Measurements from ENCODE around the gene KIRREL3.

DNA sequence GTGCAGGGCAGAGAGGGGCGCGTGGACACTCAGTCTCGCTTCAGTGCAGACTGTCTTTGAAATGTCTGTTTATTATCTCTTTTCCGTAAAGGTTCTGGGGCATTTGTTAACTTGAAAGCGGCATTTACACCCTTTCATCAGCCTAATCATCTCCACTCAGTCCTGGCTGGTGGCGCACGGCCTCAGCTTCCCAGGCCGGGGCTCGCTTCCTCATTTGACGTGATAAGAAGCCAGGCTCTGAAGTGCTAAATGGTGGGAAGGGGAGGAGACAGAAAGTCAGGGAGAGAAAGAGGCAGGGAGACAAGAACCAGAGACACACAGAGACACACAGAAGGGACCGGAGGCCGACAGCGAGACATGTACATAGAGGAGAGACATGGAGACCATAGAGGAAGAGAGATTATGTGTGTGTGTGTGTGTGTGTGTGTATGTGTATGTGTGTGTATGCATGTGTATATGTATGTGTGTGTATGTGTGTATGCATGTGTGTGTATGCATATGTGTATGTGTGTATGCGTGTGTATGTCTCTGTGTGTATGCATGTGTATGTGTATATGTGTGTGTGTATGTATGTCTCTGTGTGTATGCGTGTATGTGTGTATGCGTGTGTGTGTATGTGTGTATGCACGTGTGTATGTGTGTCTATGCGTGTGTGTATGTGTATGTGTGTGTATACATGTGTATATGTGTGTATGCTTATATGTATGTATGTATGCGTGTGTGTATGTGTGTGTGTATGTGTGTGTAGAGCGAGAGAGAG lies 543.6 kb downstream of the KIRREL3 start:
- TF ChIP-seq, protein P1, sequence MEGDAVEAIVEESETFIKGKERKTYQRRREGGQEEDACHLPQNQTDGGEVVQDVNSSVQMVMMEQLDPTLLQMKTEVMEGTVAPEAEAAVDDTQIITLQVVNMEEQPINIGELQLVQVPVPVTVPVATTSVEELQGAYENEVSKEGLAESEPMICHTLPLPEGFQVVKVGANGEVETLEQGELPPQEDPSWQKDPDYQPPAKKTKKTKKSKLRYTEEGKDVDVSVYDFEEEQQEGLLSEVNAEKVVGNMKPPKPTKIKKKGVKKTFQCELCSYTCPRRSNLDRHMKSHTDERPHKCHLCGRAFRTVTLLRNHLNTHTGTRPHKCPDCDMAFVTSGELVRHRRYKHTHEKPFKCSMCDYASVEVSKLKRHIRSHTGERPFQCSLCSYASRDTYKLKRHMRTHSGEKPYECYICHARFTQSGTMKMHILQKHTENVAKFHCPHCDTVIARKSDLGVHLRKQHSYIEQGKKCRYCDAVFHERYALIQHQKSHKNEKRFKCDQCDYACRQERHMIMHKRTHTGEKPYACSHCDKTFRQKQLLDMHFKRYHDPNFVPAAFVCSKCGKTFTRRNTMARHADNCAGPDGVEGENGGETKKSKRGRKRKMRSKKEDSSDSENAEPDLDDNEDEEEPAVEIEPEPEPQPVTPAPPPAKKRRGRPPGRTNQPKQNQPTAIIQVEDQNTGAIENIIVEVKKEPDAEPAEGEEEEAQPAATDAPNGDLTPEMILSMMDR (optimal IDR thresholded peaks at IDR 0.05 in 1 of 3, IDR thresholded peaks at IDR 0.05 in 1 of 3, conservative IDR thresholded peaks at IDR 0.05 in 1 of 3; ENCODE audit: extremely low read depth in 1 of 3, insufficient read depth in 2 of 3, low read length in 3 of 3), result no peak
- TF ChIP-seq EZH2 (IDR thresholded peaks at IDR 0.05; ENCODE audit: low read length), result no peak
